Neural progenitor cell (in vitro differentiated cells): ENCODE results near the gene SMARCB1. TPM values are rescaled to one million over a fixed set of nuclear protein-coding genes. Genes with fewer than 3 reads are reported as not detected.

ENCODE experiments used
- DNase-seq: peaks from one replicate; pipeline ENCODE4 v3.0.0-alpha.2; 2016; ENCODE audit warnings: low spot score
- H2AFZ ChIP-seq: fragments of 200-600 bp; sonication (generic); replicated peaks from 2 replicates; pipeline ENCODE4 v1.6.1; 2016; ENCODE audit warnings: antibody characterized with exemption
- H3F3A ChIP-seq: fragments of 200-600 bp; sonication (generic); 2 replicates; pipeline ENCODE4 v1.6.1; 2016; ENCODE audit warnings: antibody characterized with exemption, low read depth
- H3K27ac ChIP-seq: fragments of 200-600 bp; sonication (generic); 2 replicates; pipeline ENCODE4 v1.5.1; 2016; ENCODE audit warnings: mild to moderate bottlenecking
- H3K27me3 ChIP-seq: fragments of 200-600 bp; sonication (generic); 2 replicates; pipeline ENCODE4 v1.6.1; 2016; ENCODE audit warnings: mild to moderate bottlenecking, moderate library complexity
- H3K36me3 ChIP-seq: fragments of 200-600 bp; sonication (generic); 2 replicates; pipeline ENCODE4 v1.5.1; 2016
- H3K4me1 ChIP-seq: fragments of 200-600 bp; sonication (generic); 2 replicates; pipeline ENCODE4 v1.6.1; 2016; ENCODE audit warnings: mixed run types
- H3K4me2 ChIP-seq: fragments of 200-600 bp; sonication (generic); 2 replicates; pipeline ENCODE4 v1.6.1; 2016
- H3K4me3 ChIP-seq: fragments of 200-600 bp; sonication (generic); 2 replicates; pipeline ENCODE4 v1.5.1; 2016
- H3K79me2 ChIP-seq: fragments of 200-600 bp; sonication (generic); 2 replicates; pipeline ENCODE4 v1.6.1; 2016; ENCODE audit warnings: low read depth
- H3K9ac ChIP-seq: fragments of 200-600 bp; sonication (generic); 2 replicates; pipeline ENCODE4 v1.6.1; 2016
- H3K9me3 ChIP-seq: fragments of 200-600 bp; sonication (generic); 2 replicates; pipeline ENCODE4 v1.5.1; 2016; ENCODE audit warnings: low read depth
- H4K20me1 ChIP-seq: fragments of 200-600 bp; sonication (generic); 2 replicates; pipeline ENCODE4 v1.6.1; 2016; ENCODE audit warnings: low read depth
- H3K27ac Mint-ChIP-seq: 3 replicates; pipeline ENCODE4 v1.8.0; 2021; ENCODE audit warnings: mixed read lengths
- H3K27me3 Mint-ChIP-seq: 2 replicates; pipeline ENCODE4 v1.8.0; 2022; ENCODE audit warnings: low read depth, mild to moderate bottlenecking, inconsistent platforms, moderate library complexity, mixed read lengths; ENCODE audit not compliant: insufficient read depth
- H3K36me3 Mint-ChIP-seq: 3 replicates; pipeline ENCODE4 v1.8.0; 2021; ENCODE audit warnings: mixed read lengths
- H3K4me1 Mint-ChIP-seq: 3 replicates; pipeline ENCODE4 v1.8.0; 2021; ENCODE audit warnings: mixed read lengths
- H3K4me3 Mint-ChIP-seq: 3 replicates; pipeline ENCODE4 v1.8.0; 2021; ENCODE audit warnings: mild to moderate bottlenecking, moderate library complexity, mixed read lengths
- H3K9me3 Mint-ChIP-seq: 3 replicates; pipeline ENCODE4 v1.8.0; 2020; ENCODE audit warnings: mixed read lengths
- EZH2 ChIP-seq: fragments of 200-600 bp; sonication (generic); IDR thresholded peaks from 2 replicates; pipeline ENCODE4 v1.6.1; 2017; ENCODE audit warnings: antibody characterized with exemption, mild to moderate bottlenecking, moderate library complexity
- EZH2phosphoT487 ChIP-seq: fragments of 200-600 bp; sonication (generic); IDR thresholded peaks from 2 replicates; pipeline ENCODE4 v1.6.1; 2017; ENCODE audit warnings: antibody characterized with exemption
- total RNA-seq: library from RNA; depleted of rRNA; stranded (reverse); fragments of >200 nt; gene quantifications from 2 replicates; pipeline ENCODE4 v1.2.3, GENCODE V29; 2015; ENCODE audit warnings: low replicate concordance
- TF ChIP-seq, protein P1 (sequence below): fragments of 200-600 bp; sonication (generic); IDR thresholded peaks from 2 replicates; pipeline ENCODE4 v1.5.1; 2017; ENCODE audit warnings: antibody characterized with exemption, mild to moderate bottlenecking

The SMARCB1 gene
- total RNA-seq, 1 donor from 2014 or later: 151 TPM

DNA sequence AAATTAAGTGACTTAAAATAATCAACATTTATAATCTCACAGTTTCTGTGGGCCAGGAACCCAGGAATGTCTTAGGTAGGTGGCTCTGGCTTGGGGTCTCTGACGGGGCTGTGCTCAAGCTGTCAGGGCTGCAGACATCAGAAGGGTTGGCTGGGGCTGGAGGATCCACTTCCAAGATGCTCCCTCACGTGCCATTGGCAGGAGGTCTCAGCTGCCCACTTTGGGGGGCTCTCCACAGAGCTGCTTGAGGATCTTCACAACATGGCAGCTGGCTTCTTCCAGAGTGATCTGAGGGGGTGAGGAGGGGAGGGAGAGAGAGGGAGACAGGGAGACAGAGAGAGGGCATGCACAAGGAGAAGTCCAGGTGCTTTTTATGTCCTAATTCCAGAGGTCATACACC lies 89.0 kb downstream of the SMARCB1 start:
- H3K27ac ChIP-seq: no peak overlapping the region
- H3K36me3 Mint-ChIP-seq: peaks cover 34% of the 10 kb centered on the region
- no peak overlapping the region for H2AFZ ChIP-seq
- H3K4me1 Mint-ChIP-seq: peaks cover 4% of the 10 kb centered on the region
- H3K36me3 ChIP-seq: no peaks in the 10 kb centered on the region
- no peak overlapping the region for H3K9ac ChIP-seq
- H3K4me3 ChIP-seq: no peak overlapping the region
- no peaks in the 10 kb centered on the region for H4K20me1 ChIP-seq
- no peaks in the 10 kb centered on the region for H3K9me3 ChIP-seq
- H3F3A ChIP-seq: no peaks in the 10 kb centered on the region
- TF ChIP-seq EZH2phosphoT487 (no peak), EZH2 (no peak)
- TF ChIP-seq, protein P1, sequence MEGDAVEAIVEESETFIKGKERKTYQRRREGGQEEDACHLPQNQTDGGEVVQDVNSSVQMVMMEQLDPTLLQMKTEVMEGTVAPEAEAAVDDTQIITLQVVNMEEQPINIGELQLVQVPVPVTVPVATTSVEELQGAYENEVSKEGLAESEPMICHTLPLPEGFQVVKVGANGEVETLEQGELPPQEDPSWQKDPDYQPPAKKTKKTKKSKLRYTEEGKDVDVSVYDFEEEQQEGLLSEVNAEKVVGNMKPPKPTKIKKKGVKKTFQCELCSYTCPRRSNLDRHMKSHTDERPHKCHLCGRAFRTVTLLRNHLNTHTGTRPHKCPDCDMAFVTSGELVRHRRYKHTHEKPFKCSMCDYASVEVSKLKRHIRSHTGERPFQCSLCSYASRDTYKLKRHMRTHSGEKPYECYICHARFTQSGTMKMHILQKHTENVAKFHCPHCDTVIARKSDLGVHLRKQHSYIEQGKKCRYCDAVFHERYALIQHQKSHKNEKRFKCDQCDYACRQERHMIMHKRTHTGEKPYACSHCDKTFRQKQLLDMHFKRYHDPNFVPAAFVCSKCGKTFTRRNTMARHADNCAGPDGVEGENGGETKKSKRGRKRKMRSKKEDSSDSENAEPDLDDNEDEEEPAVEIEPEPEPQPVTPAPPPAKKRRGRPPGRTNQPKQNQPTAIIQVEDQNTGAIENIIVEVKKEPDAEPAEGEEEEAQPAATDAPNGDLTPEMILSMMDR: no peak
- DNase-seq: no peak
- no peaks in the 10 kb centered on the region for H3K4me1 ChIP-seq
- no peaks in the 10 kb centered on the region for H3K79me2 ChIP-seq
- no peaks in the 10 kb centered on the region for H3K9me3 Mint-ChIP-seq
- no peaks in the 10 kb centered on the region for H3K27me3 ChIP-seq
- H3K4me2 ChIP-seq: no peak overlapping the region
- peaks cover 4% of the 10 kb centered on the region for H3K27me3 Mint-ChIP-seq
- H3K27ac Mint-ChIP-seq: no peak overlapping the region
- H3K4me3 Mint-ChIP-seq: no peak overlapping the region

DNA sequence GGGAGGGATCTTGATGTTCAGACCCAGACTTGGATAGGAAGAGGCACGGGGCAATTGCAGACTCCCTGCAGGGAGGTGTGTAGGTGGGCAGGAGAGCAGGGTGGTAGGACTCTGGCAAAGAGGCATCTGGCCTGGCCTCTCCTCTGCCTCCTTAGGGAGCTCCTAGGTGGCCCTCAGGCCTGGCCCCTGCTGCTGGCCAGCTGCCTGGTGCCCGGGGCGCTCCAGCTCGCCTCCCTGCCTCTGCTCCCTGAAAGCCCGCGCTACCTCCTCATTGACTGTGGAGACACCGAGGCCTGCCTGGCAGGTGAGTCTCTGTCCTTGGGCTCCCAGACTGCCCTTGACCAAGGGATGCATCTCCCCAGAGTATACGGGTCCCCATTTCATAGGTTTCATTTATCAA lies 90.8 kb downstream of the SMARCB1 start:
- H3K4me1 ChIP-seq: no peaks in the 10 kb centered on the region
- Mint-ChIP-seq H3K9me3 (no peaks in the 10 kb centered on the region), H3K4me3 (no peak overlapping the region), H3K4me1 (peaks cover 4% of the 10 kb centered on the region), H3K27me3 (peaks cover 4% of the 10 kb centered on the region), H3K27ac (peak overlapping the region; percentile 78), H3K36me3 (peaks cover 36% of the 10 kb centered on the region)
- no peaks in the 10 kb centered on the region for H3K79me2 ChIP-seq
- no peaks in the 10 kb centered on the region for H3K36me3 ChIP-seq
- no peaks in the 10 kb centered on the region for H3K9me3 ChIP-seq
- no peak for DNase-seq
- no peak overlapping the region for H2AFZ ChIP-seq
- H3K4me2 ChIP-seq: no peak overlapping the region
- TF ChIP-seq EZH2: no peak
- no peaks in the 10 kb centered on the region for H4K20me1 ChIP-seq
- H3K9ac ChIP-seq: no peak overlapping the region
- no peaks in the 10 kb centered on the region for H3K27me3 ChIP-seq
- H3F3A ChIP-seq: no peaks in the 10 kb centered on the region
- no peak overlapping the region for H3K27ac ChIP-seq
- no peak overlapping the region for H3K4me3 ChIP-seq

DNA sequence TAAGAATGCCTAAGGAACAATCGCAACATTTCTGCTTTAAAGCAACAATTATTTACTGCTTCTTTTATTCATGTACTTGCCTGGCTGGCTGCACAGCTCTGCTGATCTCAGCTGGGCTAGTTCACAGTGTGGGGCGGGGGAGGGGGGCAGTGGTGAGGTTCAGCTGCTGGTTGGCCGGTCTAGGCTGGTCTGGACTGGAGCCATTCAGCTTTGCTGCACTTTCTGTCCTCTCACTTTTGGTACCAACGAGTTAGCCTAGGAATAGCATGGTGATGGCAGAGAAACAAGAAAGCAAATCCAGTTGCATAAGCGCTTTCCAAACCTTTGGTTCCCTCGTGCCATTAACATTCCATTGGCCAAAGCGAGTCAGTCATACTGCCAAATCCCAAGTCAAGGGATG lies 91.5 kb downstream of the SMARCB1 start:
- H3K4me1 Mint-ChIP-seq: peaks cover 4% of the 10 kb centered on the region
- Histone ChIP-seq H3K4me1 (no peaks in the 10 kb centered on the region), H2AFZ (no peak overlapping the region), H3F3A (no peaks in the 10 kb centered on the region), H3K9ac (no peak overlapping the region), H3K4me3 (no peak overlapping the region), H3K27ac (no peak overlapping the region), H3K79me2 (no peaks in the 10 kb centered on the region), H3K27me3 (no peaks in the 10 kb centered on the region), H4K20me1 (no peaks in the 10 kb centered on the region), H3K4me2 (no peak overlapping the region), H3K36me3 (no peaks in the 10 kb centered on the region), H3K9me3 (no peaks in the 10 kb centered on the region)
- peaks cover 4% of the 10 kb centered on the region for H3K27me3 Mint-ChIP-seq
- H3K9me3 Mint-ChIP-seq: no peaks in the 10 kb centered on the region
- H3K27ac Mint-ChIP-seq: peak overlapping the region; percentile 78
- H3K36me3 Mint-ChIP-seq: peaks cover 36% of the 10 kb centered on the region
- H3K4me3 Mint-ChIP-seq: no peak overlapping the region
- DNase-seq: no peak
- no peak for TF ChIP-seq EZH2phosphoT487
- TF ChIP-seq, protein P1: no peak

DNA sequence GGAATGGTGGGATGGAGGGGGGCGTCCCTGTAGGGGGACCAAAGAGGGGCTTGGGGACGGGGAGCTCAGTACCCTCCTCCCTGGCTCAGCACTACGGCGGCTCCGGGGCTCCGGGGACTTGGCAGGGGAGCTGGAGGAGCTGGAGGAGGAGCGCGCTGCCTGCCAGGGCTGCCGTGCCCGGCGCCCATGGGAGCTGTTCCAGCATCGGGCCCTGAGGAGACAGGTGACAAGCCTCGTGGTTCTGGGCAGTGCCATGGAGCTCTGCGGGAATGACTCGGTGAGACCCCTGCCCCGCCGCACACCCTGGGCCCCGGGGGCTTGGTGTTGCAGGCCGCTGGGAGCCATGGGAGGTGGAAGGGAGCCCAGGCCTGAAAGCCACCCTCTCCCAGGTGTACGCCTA lies 95.6 kb downstream of the SMARCB1 start:
- H2AFZ ChIP-seq: no peak overlapping the region
- H3K4me2 ChIP-seq: no peak overlapping the region
- Mint-ChIP-seq H3K4me1 (peaks cover 4% of the 10 kb centered on the region), H3K27ac (peak overlapping the region; percentile 4), H3K36me3 (peaks cover 24% of the 10 kb centered on the region), H3K9me3 (no peaks in the 10 kb centered on the region), H3K4me3 (no peak overlapping the region), H3K27me3 (peaks cover 4% of the 10 kb centered on the region)
- H3K27ac ChIP-seq: no peak overlapping the region
- no peaks in the 10 kb centered on the region for H4K20me1 ChIP-seq
- TF ChIP-seq EZH2phosphoT487 (no peak), EZH2 (no peak)
- TF ChIP-seq, protein P1: no peak
- H3K9me3 ChIP-seq: no peaks in the 10 kb centered on the region
- H3K4me1 ChIP-seq: no peaks in the 10 kb centered on the region
- no peak overlapping the region for H3K9ac ChIP-seq
- no peaks in the 10 kb centered on the region for H3K79me2 ChIP-seq
- H3K4me3 ChIP-seq: no peak overlapping the region
- no peaks in the 10 kb centered on the region for H3K27me3 ChIP-seq
- DNase-seq: no peak
- H3K36me3 ChIP-seq: no peaks in the 10 kb centered on the region
- H3F3A ChIP-seq: no peaks in the 10 kb centered on the region
